Stimulated activated naive CD8-positive, alpha-beta T cell treated with anti-CD3 and anti-CD28 coated beads, Interleukin-15, amount 100 ng/mL, for 72 hours (primary cell): ENCODE data around the gene THADA.

Experiments used
- ATAC-seq: fragments of 150-1000 bp; cut with Tn5 transposase; 2 replicates; pipeline ENCODE4 v1.10.0; 2021; ENCODE audit warnings: mild to moderate bottlenecking, moderate library complexity
- DNase-seq, 2 donors: peaks; one replicate each; pipeline ENCODE4 v3.0.0; 2021 to 2022
- H3K27ac Mint-ChIP-seq, 2 donors: one replicate each; pipeline ENCODE4 v1.8.0; 2022; ENCODE audit warnings: mild to moderate bottlenecking in 2 of 2, mixed read lengths in 2 of 2, moderate library complexity in 2 of 2
- H3K27me3 Mint-ChIP-seq: one replicate; pipeline ENCODE4 v1.8.0; 2022; ENCODE audit warnings: mixed read lengths
- H3K4me1 Mint-ChIP-seq: one replicate; pipeline ENCODE4 v1.8.0; 2022; ENCODE audit warnings: mild to moderate bottlenecking, mixed read lengths
- H3K4me3 Mint-ChIP-seq, 2 donors: one replicate each; pipeline ENCODE4 v1.8.0; 2022; ENCODE audit warnings: mild to moderate bottlenecking in 2 of 2, mixed read lengths in 2 of 2, moderate library complexity in 1 of 2
- H3K9me3 Mint-ChIP-seq, 2 donors: one replicate each; pipeline ENCODE4 v1.8.0; 2022; ENCODE audit warnings: mixed read lengths in 2 of 2

Gene THADA

DNA sequence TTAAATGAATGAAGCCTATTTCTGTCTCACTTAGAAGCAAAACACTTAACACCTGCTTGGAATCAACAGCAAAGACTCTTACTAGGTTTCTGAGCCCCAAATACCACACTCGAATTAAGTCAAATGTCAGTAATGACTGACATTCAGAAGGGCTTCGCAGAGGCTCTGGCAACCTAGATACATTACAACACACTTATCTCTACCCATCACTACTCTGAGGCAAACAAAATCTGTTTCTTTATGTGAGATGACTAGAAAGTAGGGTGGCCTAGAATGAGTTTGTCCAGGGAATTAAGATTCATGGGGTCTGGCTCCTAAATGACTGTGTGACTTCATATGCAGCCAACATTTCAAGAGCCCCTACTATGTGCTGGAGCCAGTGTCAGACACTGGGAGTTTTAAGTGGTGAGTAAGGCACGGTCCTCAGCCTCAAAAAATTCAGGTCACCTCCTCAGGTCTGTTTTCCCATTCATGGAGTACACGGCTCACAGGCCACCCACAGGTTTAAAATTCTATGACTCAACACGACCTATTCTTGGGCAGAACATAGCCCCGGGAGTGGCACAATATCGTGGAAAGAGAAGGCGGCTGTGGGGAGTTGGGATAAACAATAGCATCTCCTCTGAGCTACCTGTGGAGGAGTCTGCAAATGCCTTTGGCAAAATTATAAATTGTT is 219.2 kb downstream of the THADA start:
- Mint-ChIP-seq H3K27me3 (no peaks in the 10 kb centered on the region), H3K4me3 (no peak overlapping the region), H3K9me3 (no peaks in the 10 kb centered on the region), H3K27ac (no peak overlapping the region), H3K4me1 (peaks cover 23% of the 10 kb centered on the region)
- ATAC-seq (no peak), DNase-seq (no peak)

DNA sequence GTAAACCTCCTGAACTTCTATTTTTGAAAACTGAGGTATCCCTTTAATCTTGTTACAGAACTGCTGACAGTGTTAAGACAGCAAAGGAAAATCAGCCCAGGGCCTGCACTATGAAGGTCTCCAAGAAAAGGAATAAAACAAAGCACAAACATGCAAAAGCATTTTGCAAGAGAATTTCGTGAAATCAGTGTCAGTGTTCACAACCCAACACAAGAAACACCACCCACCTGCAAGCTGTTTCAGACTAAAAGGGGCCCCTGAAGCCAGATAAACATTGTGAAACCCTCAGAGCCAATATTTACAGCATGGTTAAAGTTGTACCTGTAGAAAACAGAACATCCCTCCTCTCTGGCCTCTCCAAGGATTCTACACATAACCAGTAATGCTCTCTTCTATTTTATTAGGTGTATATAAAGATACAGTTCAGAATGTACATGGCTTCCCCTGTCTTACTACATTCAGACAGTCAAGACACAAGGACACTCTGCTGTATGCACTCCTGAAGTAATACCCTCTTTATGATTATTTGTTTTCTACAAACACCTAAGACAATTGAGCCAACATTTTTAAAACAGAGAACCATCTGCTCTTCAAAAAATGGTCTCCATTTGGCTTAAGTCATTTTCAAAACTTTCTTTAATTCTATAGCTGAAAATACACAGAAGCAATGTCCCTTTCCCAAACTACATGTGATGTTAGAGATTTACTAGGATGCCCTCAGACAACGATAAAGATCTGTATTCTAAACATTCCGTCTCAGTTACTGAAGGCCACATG is 219.9 kb downstream of the THADA start:
- Mint-ChIP-seq H3K27ac (no peak overlapping the region), H3K27me3 (no peaks in the 10 kb centered on the region), H3K9me3 (no peaks in the 10 kb centered on the region), H3K4me1 (peaks cover 23% of the 10 kb centered on the region), H3K4me3 (no peak overlapping the region)
- ATAC-seq (no peak), DNase-seq (no peak)

- H3K4me1 Mint-ChIP-seq = peaks cover 25% of the 10 kb centered on the region
- H3K27ac Mint-ChIP-seq = no peak overlapping the region
- H3K4me3 Mint-ChIP-seq = no peak overlapping the region
- DNase-seq (no peak), ATAC-seq (no peak)
- H3K9me3 Mint-ChIP-seq = no peaks in the 10 kb centered on the region
- H3K27me3 Mint-ChIP-seq = no peaks in the 10 kb centered on the region
These were observed 223.3 kb downstream of the THADA start for GRCh38 chr2:43372416-43373081.

GRCh38 chr2:43370705-43371104 is 225.1 kb downstream of the THADA start:
- Mint-ChIP-seq H3K4me3 (no peak overlapping the region), H3K4me1 (peaks cover 15% of the 10 kb centered on the region), H3K27ac (no peak overlapping the region), H3K27me3 (no peaks in the 10 kb centered on the region), H3K9me3 (no peaks in the 10 kb centered on the region)
- ATAC-seq (no peak), DNase-seq (no peak)

DNA sequence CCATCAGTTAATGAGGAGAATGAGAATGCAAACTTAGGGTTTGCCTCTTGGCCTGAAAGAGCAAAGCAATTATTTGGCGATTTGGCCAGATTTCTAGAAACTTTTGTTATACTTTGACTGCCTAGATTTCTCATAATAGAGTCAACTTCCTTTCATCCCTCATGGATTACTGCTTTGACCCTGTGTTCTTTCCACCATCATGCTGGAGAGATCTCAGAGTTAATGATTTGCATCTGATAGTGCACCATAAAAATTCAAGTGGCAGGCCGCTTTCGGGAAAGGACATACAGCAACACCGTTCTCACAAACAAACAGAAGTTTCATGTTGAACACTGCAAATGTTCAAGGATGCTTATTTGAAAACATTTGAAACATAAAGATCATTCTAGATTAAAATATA is 225.7 kb downstream of the THADA start:
- peaks cover 14% of the 10 kb centered on the region for H3K4me1 Mint-ChIP-seq
- H3K27me3 Mint-ChIP-seq = no peaks in the 10 kb centered on the region
- H3K9me3 Mint-ChIP-seq = no peaks in the 10 kb centered on the region
- DNase-seq (no peak), ATAC-seq (no peak)
- H3K27ac Mint-ChIP-seq = no peak overlapping the region
- no peak overlapping the region for H3K4me3 Mint-ChIP-seq

DNA sequence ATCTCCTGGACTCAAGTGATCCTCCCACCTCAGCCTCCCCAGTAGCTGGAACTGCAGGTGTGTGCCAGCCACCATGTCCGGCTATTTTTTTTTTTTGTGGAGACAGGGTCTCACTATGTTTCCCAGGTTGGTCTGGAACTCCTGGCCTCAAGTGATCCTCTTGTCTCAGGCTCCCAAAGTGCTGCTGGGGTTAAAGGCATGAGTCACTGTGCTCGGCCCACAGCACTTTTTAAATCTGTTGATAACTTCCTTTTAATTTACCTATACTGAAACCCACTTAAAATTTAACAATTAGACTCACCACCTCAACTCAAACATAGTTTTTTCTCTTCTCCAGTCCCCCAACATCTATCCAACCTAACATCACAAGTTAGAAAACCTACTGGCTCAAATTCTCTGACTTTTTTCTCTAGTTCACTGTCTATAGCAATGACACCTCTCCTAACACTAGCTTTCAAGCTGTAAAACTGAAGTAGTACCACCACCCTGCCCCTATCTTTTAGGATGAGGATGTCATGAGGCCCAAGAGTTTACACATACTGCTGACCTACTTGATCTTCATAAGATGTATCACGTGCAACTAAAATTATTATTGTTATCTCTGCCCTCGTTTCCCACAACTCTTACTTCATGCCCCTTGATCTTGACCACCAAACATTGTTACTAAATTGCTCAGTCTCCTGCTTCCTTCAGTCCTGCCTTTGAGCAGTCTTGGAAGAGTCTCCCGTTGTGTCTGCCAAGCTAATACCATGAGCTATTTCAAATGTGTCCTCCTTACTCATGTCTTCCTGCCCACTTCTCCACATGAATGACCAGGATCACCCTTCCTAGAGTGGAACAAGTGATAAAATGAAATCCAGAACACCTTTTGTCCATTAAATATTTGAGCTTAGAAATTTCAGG is 227.1 kb downstream of the THADA start:
- H3K4me1 Mint-ChIP-seq = peaks cover 14% of the 10 kb centered on the region
- H3K4me3 Mint-ChIP-seq = no peak overlapping the region
- H3K27ac Mint-ChIP-seq = no peak overlapping the region
- ATAC-seq (no peak), DNase-seq (no peak)
- H3K27me3 Mint-ChIP-seq = no peaks in the 10 kb centered on the region
- no peaks in the 10 kb centered on the region for H3K9me3 Mint-ChIP-seq

DNA sequence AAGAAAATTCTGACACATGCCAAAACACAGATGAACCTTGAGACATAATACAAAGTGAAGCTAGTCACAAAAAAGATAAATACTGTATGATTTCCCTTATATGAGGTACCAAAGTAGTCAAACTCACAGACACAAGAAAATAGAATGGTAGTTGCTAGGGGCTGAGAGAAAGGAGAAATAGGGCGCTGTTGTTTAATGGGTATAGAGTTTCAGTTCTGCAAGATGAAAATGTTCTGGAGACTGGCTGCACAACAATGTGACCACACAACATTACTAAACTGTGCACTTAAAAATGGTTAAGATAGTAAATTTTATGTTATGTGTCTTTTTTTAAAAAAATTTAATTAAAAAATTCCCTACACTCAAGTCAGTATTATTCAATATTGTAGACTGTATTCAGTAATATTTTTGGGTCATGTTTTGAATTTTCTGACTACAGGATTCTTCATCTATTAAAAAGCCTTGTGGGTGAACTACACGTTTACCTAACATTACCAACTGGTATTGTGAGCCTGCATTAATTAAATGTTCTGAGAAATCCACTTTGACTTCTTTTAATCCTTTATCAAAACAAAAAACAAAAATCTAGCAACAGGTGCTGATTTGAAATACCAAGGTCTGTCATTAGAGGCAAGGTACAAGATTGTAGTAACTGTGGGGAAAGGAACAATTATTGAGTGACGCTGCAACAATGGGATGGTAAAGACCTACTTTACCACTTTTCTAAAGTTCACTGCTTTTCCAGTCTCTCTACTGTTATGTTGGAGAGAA is 228.6 kb downstream of the THADA start:
- no peak for DNase-seq
- H3K27me3 Mint-ChIP-seq = no peaks in the 10 kb centered on the region

GRCh38 chr2:43363120-43363519 is 232.7 kb downstream of the THADA start:
- no peaks in the 10 kb centered on the region for H3K4me1 Mint-ChIP-seq
- DNase-seq = no peak
- no peaks in the 10 kb centered on the region for H3K27me3 Mint-ChIP-seq
- ATAC-seq = no peak
- H3K27ac Mint-ChIP-seq = no peak overlapping the region
- H3K9me3 Mint-ChIP-seq = no peaks in the 10 kb centered on the region
- H3K4me3 Mint-ChIP-seq = no peak overlapping the region

More for the DNA sequence above, 228.6 kb downstream of the THADA start:
- Mint-ChIP-seq H3K4me1 (peaks cover 14% of the 10 kb centered on the region), H3K4me3 (no peak overlapping the region), H3K27ac (no peak overlapping the region), H3K9me3 (no peaks in the 10 kb centered on the region)
- ATAC-seq = no peak

GRCh38 chr2:43361286-43361685 is 234.6 kb downstream of the THADA start:
- H3K4me3 Mint-ChIP-seq = no peak overlapping the region
- no peaks in the 10 kb centered on the region for H3K9me3 Mint-ChIP-seq
- no peaks in the 10 kb centered on the region for H3K4me1 Mint-ChIP-seq
- H3K27me3 Mint-ChIP-seq = no peaks in the 10 kb centered on the region
- ATAC-seq (no peak), DNase-seq (no peak)
- H3K27ac Mint-ChIP-seq = no peak overlapping the region

- Mint-ChIP-seq H3K9me3 (no peaks in the 10 kb centered on the region), H3K4me1 (no peaks in the 10 kb centered on the region), H3K4me3 (no peak overlapping the region), H3K27me3 (no peaks in the 10 kb centered on the region), H3K27ac (no peak overlapping the region)
- ATAC-seq (no peak), DNase-seq (no peak)
These were observed 235.7 kb downstream of the THADA start for GRCh38 chr2:43360137-43360536.

GRCh38 chr2:43358410-43359201 is 237.2 kb downstream of the THADA start:
- no peak overlapping the region for H3K4me3 Mint-ChIP-seq
- DNase-seq = no peak
- ATAC-seq = no peak
- no peak overlapping the region for H3K27ac Mint-ChIP-seq
- no peaks in the 10 kb centered on the region for H3K27me3 Mint-ChIP-seq
- H3K9me3 Mint-ChIP-seq = no peaks in the 10 kb centered on the region
- H3K4me1 Mint-ChIP-seq = no peaks in the 10 kb centered on the region

DNA sequence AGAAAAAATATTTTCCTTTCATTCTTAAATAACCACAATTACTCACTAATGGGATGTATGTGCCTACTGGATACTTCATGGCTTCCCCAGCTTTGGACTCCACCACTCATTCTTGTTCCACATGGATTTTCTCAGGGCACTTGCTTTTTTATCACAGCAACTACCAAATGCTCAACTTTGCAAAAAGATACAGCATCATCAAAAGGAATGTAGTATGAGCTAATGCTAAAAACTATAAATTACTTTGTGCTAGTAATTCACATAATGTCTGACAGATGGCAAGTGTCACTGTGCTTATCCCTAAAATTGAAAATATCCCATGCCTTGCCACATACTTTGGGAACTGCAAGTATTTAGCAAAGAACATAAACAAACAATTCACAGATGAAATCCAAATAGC is 239.1 kb downstream of the THADA start:
- DNase-seq (no peak), ATAC-seq (no peak)
- Mint-ChIP-seq H3K9me3 (no peaks in the 10 kb centered on the region), H3K27me3 (no peaks in the 10 kb centered on the region), H3K27ac (no peak overlapping the region), H3K4me3 (no peak overlapping the region), H3K4me1 (no peaks in the 10 kb centered on the region)

DNA sequence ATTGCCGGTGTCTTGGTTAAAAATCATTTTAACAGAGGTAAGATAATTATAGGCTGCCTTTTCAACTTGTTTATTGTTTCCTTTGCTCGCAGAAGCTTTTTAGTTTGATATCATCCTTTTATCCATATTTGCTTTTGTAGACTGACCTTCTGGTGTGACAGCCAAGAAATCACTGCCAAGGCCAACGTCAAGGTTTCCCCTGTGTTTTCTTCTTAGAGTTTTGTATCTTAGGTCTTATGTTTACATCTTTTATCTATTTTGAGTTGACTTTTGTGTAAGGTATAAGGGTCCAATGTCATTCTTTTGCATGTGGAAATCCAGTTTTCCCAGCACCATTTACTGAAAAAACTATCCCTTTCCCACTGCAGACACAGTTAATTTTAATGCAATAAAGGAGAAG is 240.4 kb downstream of the THADA start:
- Mint-ChIP-seq H3K9me3 (no peaks in the 10 kb centered on the region), H3K27ac (no peak overlapping the region), H3K4me3 (no peak overlapping the region), H3K4me1 (no peaks in the 10 kb centered on the region), H3K27me3 (no peaks in the 10 kb centered on the region)
- DNase-seq (no peak), ATAC-seq (no peak)

DNA sequence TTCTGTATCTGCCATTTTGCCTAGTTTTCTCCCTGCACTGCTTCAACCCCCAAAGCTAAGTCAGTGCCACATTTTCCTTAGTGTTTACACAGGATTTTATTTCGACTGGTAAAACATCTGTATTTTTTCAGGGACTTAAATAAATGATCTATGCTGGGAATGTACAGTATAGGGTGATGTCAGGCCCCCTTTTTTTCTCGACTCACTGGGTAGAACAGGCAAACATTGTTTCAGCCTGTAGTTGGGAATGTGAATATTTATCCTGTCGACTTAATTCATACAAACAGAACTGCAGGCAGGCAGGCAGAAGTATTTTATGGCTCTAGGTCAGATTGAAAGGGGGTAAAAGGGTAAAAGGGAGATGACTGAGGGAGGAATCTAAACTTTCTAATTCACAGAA is 245.9 kb downstream of the THADA start:
- Mint-ChIP-seq H3K27me3 (no peaks in the 10 kb centered on the region), H3K4me3 (no peak overlapping the region), H3K27ac (no peak overlapping the region), H3K4me1 (no peaks in the 10 kb centered on the region), H3K9me3 (no peaks in the 10 kb centered on the region)
- no peak for DNase-seq
- ATAC-seq = no peak
